Thoracic aorta (tissue), 2 donors: ENCODE data around the gene CACNA1F. TPM values are rescaled to one million over a fixed set of nuclear protein-coding genes. Genes with fewer than 3 reads are reported as not detected.

Experiments
- ATAC-seq: fragments of 150-250 bp; one replicate; pipeline ENCODE4 v1.8.0; 2017; ENCODE audit warnings: low read depth; ENCODE audit not compliant: insufficient number of reproducible peaks, low FRiP score
- DNase-seq: peaks from one replicate; pipeline ENCODE4 v3.0.0-alpha.2; 2020; ENCODE audit warnings: low spot score
- H3K27ac ChIP-seq, 2 donors: fragments of 200-600 bp; sonication (generic); 1 replicate in 1 of 2; 2 replicates in 1 of 2; pipeline ENCODE4 v1.5.1; 2016; ENCODE audit warnings: mild to moderate bottlenecking in 2 of 2, moderate library complexity in 2 of 2
- H3K27me3 ChIP-seq: fragments of 200-600 bp; sonication (generic); replicated peaks from 2 replicates; pipeline ENCODE4 v1.6.0; 2016; ENCODE audit warnings: mild to moderate bottlenecking; ENCODE audit not compliant: insufficient read depth
- H3K36me3 ChIP-seq: fragments of 200-600 bp; sonication (generic); one replicate; pipeline ENCODE4 v1.5.1; 2016
- H3K4me1 ChIP-seq, 2 donors: fragments of 200-600 bp; sonication (generic); 1 replicate in 1 of 2; 2 replicates in 1 of 2; pipeline versions ENCODE4 v1.5.1 to v1.6.0; 2016; ENCODE audit warnings: low read depth in 2 of 2, mild to moderate bottlenecking in 1 of 2; ENCODE audit not compliant: control insufficient read depth in 1 of 2
- H3K4me3 ChIP-seq: fragments of 200-600 bp; sonication (generic); 2 replicates; pipeline ENCODE4 v1.5.1; 2016; ENCODE audit warnings: mild to moderate bottlenecking
- H3K9me3 ChIP-seq: fragments of 200-600 bp; sonication (generic); 2 replicates; pipeline ENCODE4 v1.5.1; 2016
- CTCF ChIP-seq: fragments of 200-600 bp; sonication (generic); IDR thresholded peaks from one replicate; pipeline ENCODE4 v1.5.1; 2019; ENCODE audit warnings: antibody characterized with exemption
- total RNA-seq, 2 donors: library from RNA; depleted of rRNA; stranded (reverse); fragments of >200 nt; gene quantifications; one replicate each; pipeline versions ENCODE4 v1.1.0 to v1.2.3, GENCODE V29; 2016

CACNA1F gene
- total RNA-seq, 2 donors from 2014 or later: 0.81 TPM; not detected in 1

DNA sequence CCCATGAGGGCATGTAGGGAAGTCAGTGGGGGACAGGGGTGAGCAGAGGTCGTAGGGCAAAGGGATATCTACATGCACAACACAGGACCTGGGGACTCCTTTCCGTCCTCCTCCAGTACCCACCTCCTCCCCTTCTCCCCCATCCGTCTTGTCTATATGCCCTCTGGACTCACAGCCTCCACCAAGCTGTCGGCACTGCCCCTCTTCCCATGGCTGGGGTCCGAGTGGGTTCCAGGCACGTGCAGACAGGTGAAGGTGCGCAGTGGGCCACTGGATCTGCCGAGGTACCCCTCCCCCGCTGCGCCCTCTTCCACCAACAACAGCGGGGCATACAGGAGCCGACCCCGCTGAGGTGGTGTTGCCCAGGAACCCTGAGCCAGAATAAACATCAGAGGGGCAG is 27.7 kb downstream of the CACNA1F start:
- ATAC-seq: no peak
- no peak overlapping the region for H3K27ac ChIP-seq
- H3K4me1 ChIP-seq: peaks cover 3 to 5% of the 10 kb centered on the region in 2 donors
- H3K36me3 ChIP-seq: no peaks in the 10 kb centered on the region
- no peaks in the 10 kb centered on the region for H3K9me3 ChIP-seq
- no peak overlapping the region for H3K4me3 ChIP-seq
- DNase-seq: no peak
- H3K27me3 ChIP-seq: no peaks in the 10 kb centered on the region
- TF ChIP-seq CTCF: no peak

- H3K36me3 ChIP-seq: no peaks in the 10 kb centered on the region
- H3K4me1 ChIP-seq: peaks cover 4 to 8% of the 10 kb centered on the region in 2 donors
- H3K27me3 ChIP-seq: no peaks in the 10 kb centered on the region
- DNase-seq (no peak), ATAC-seq (no peak)
- TF ChIP-seq CTCF: no peak
- no peak overlapping the region for H3K27ac ChIP-seq
- no peaks in the 10 kb centered on the region for H3K9me3 ChIP-seq
- H3K4me3 ChIP-seq: no peak overlapping the region
These were observed 28.4 kb downstream of the CACNA1F start for GRCh38 chrX:49204709-49205108.

- no peaks in the 10 kb centered on the region for H3K27me3 ChIP-seq
- no peak overlapping the region for H3K27ac ChIP-seq
- peaks cover 4 to 11% of the 10 kb centered on the region in 2 donors for H3K4me1 ChIP-seq
- no peak overlapping the region for H3K4me3 ChIP-seq
- DNase-seq: no peak
- no peaks in the 10 kb centered on the region for H3K9me3 ChIP-seq
- no peak for ATAC-seq
- H3K36me3 ChIP-seq: no peaks in the 10 kb centered on the region
- no peak for TF ChIP-seq CTCF
These were observed 29.1 kb downstream of the CACNA1F start for GRCh38 chrX:49204017-49204416.

DNA sequence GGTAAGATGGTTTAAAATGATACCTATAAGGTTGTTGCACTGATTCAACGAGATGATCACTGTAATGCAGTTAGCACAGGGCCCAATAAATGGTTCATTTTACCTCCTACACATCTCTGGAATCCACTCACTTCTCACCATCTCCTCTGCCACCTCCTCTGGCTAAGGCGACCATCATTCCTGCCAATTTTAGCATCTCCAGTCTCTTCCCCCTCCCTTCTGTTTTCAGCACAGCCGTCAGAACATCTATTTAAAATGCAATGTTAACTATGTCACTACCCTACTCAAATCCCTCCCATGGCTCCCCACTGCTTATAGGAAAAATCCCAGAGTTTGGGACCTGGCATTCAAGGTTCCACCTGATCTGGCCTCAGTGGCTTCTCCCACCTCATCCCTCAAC is 29.6 kb downstream of the CACNA1F start:
- H3K27ac ChIP-seq: no peak overlapping the region
- H3K4me1 ChIP-seq: peaks cover 4 to 11% of the 10 kb centered on the region in 2 donors
- no peaks in the 10 kb centered on the region for H3K9me3 ChIP-seq
- no peak overlapping the region for H3K4me3 ChIP-seq
- no peaks in the 10 kb centered on the region for H3K27me3 ChIP-seq
- TF ChIP-seq CTCF: no peak
- DNase-seq (no peak), ATAC-seq (no peak)
- H3K36me3 ChIP-seq: no peaks in the 10 kb centered on the region

DNA sequence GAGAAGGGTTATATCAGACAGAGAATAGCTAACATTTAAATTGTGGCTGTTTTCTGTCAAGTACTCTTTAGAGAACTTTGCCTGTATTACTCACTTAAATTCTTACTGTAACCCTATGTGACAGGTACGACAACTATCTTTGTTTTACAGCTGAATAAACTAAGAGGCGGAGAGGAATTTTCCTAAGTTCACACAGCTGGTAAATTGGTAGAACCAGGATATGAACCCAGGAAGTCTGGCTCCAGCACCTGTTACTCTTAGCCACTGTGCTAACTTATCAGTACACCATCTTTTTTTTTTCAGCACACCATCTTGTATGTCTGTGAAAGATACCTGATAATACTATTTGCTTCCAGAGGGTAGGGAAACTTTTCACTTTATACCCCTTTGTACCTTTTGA is 31.1 kb downstream of the CACNA1F start:
- no peak for DNase-seq
- no peak overlapping the region for H3K4me3 ChIP-seq
- H3K27me3 ChIP-seq: no peaks in the 10 kb centered on the region
- H3K9me3 ChIP-seq: no peaks in the 10 kb centered on the region
- H3K4me1 ChIP-seq: peaks cover 4 to 11% of the 10 kb centered on the region in 2 donors
- H3K27ac ChIP-seq: no peak overlapping the region
- no peak for TF ChIP-seq CTCF
- no peak for ATAC-seq
- H3K36me3 ChIP-seq: no peaks in the 10 kb centered on the region
